Body of pancreas (tissue), 4 donors: ENCODE data around the gene DNAH6.

Experiments
- CTCF ChIP-seq, 7 experiments: fragments of 450-650 bp in 4 of 7; fragments of 200-600 bp in 3 of 7; sonication (generic) in 3 of 7; IDR thresholded peaks; one replicate each; pipeline ENCODE4 v1.5.1; 2016 to 2019; ENCODE audit warnings: antibody characterized with exemption in 7 of 7
- POLR2A ChIP-seq, 3 donors: fragments of 450-650 bp; IDR thresholded peaks; one replicate each; pipeline ENCODE4 v1.6.1; 2016; ENCODE audit warnings: antibody characterized with exemption in 3 of 3, mild to moderate bottlenecking in 2 of 3

GRCh38 chr2:84669122-84669521 lies 152.8 kb downstream of the DNAH6 start:
- TF ChIP-seq CTCF (IDR thresholded peaks at IDR 0.05) (no peak), POLR2A (IDR thresholded peaks at IDR 0.05) (no peak)
